Prostate gland (tissue), 2 donors: ENCODE measurements around the gene ATP5MC2.

Experiments used
- POLR2A ChIP-seq: fragments of 450-650 bp; IDR thresholded peaks from one replicate; pipeline ENCODE4 v1.6.1; 2016; ENCODE audit warnings: antibody characterized with exemption, mild to moderate bottlenecking
- TF ChIP-seq, protein P1 (sequence below), 4 experiments: fragments of 200-600 bp in 2 of 4; fragments of 450-650 bp in 2 of 4; sonication (generic) in 2 of 4; IDR thresholded peaks; 1 replicate in 3 of 4; 2 replicates in 1 of 4; pipeline ENCODE4 v1.5.1; 2016 to 2019; ENCODE audit warnings: antibody characterized with exemption in 4 of 4, mild to moderate bottlenecking in 2 of 4, moderate library complexity in 2 of 4

DNA sequence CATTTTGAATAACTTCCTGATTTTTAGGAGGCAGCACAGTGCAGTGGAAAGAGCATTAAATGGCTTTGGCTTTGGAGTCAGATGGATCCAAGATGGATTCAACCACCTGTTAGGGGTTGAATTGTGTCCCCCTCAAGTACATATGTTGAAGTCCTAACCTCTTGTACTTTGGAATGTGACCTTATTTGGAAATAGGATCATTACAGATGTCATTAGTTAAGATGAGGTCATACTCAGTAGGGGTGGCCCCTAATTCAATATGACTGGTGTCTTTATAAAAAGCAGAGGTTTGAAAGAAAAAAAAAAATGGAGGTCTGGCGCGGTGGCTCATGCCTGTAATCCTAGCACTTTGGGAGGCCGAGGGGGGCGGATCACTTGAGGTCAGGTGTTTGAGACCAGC is 18.8 kb downstream of the ATP5MC2 start:
- TF ChIP-seq, protein P1, sequence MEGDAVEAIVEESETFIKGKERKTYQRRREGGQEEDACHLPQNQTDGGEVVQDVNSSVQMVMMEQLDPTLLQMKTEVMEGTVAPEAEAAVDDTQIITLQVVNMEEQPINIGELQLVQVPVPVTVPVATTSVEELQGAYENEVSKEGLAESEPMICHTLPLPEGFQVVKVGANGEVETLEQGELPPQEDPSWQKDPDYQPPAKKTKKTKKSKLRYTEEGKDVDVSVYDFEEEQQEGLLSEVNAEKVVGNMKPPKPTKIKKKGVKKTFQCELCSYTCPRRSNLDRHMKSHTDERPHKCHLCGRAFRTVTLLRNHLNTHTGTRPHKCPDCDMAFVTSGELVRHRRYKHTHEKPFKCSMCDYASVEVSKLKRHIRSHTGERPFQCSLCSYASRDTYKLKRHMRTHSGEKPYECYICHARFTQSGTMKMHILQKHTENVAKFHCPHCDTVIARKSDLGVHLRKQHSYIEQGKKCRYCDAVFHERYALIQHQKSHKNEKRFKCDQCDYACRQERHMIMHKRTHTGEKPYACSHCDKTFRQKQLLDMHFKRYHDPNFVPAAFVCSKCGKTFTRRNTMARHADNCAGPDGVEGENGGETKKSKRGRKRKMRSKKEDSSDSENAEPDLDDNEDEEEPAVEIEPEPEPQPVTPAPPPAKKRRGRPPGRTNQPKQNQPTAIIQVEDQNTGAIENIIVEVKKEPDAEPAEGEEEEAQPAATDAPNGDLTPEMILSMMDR (IDR thresholded peaks at IDR 0.05), result no peak
- TF ChIP-seq POLR2A, result no peak
